Neural cell (in vitro differentiated cells): ENCODE measurements around the gene SLC35D1. TPM values are rescaled to one million over a fixed set of nuclear protein-coding genes. Genes with fewer than 3 reads are reported as not detected.

Source experiments
- H2AFZ ChIP-seq: fragments of 200-600, 300-800 bp; sonication (generic), shearing (Covaris generic); 2 replicates; pipeline ENCODE4 v1.6.0; 2014; ENCODE audit warnings: low read depth, mild to moderate bottlenecking, antibody characterized with exemption, low read length, moderate library complexity
- H3F3A ChIP-seq: fragments of 200-600 bp; shearing (Covaris generic); 2 replicates; pipeline ENCODE4 v1.6.1; 2016; ENCODE audit warnings: mild to moderate bottlenecking, moderate library complexity, mixed read lengths, antibody characterized with exemption, low read length; ENCODE audit not compliant: insufficient read depth, poor library complexity, severe bottlenecking
- H3K27ac ChIP-seq: fragments of 200-600, 300-800 bp; sonication (generic), shearing (Covaris generic); 2 replicates; pipeline ENCODE4 v1.5.1; 2014; ENCODE audit warnings: mild to moderate bottlenecking, low read length, moderate library complexity
- H3K27me3 ChIP-seq: fragments of 300-800, 200-600 bp; sonication (generic), shearing (Covaris generic); 2 replicates; pipeline ENCODE4 v1.6.0; 2014; ENCODE audit warnings: mild to moderate bottlenecking, low read depth, low read length, moderate library complexity; ENCODE audit not compliant: insufficient read depth
- H3K36me3 ChIP-seq: fragments of 300-800, 200-600 bp; sonication (generic), shearing (Covaris generic); 2 replicates; pipeline ENCODE4 v1.5.1; 2014; ENCODE audit warnings: mild to moderate bottlenecking, antibody characterized with exemption, low read length, moderate library complexity; ENCODE audit not compliant: insufficient read depth
- H3K4me2 ChIP-seq: fragments of 300-800, 200-600 bp; sonication (generic), shearing (Covaris generic); 2 replicates; pipeline ENCODE4 v1.6.0; 2014; ENCODE audit warnings: mild to moderate bottlenecking, low read length
- H3K4me3 ChIP-seq: fragments of 300-800, 200-600 bp; sonication (generic), shearing (Covaris generic); 2 replicates; pipeline ENCODE4 v1.5.1; 2014; ENCODE audit warnings: mild to moderate bottlenecking, low read length, moderate library complexity
- H3K79me2 ChIP-seq: fragments of 200-600 bp; shearing (Covaris generic); replicated peaks from 2 replicates; pipeline ENCODE4 v1.6.0; 2014; ENCODE audit warnings: mild to moderate bottlenecking, low read length, moderate library complexity; ENCODE audit not compliant: insufficient read depth
- H3K9ac ChIP-seq: fragments of 300-800, 200-600 bp; sonication (generic), shearing (Covaris generic); 2 replicates; pipeline ENCODE4 v1.6.1; 2016; ENCODE audit warnings: mild to moderate bottlenecking, low read length, mixed read lengths
- H3K9me2 ChIP-seq: fragments of 200-600 bp; shearing (Covaris generic); 2 replicates; pipeline ENCODE4 v1.6.1; 2016; ENCODE audit warnings: mild to moderate bottlenecking, low read length, mixed read lengths; ENCODE audit not compliant: insufficient read depth
- H3K9me3 ChIP-seq: fragments of 200-600, 300-800 bp; sonication (generic), shearing (Covaris generic); 2 replicates; pipeline ENCODE4 v1.6.1; 2016; ENCODE audit warnings: mild to moderate bottlenecking, mixed run types, low read length, moderate library complexity, mixed read lengths
- H4K20me1 ChIP-seq: fragments of 200-600 bp; shearing (Covaris generic); 2 replicates; pipeline ENCODE4 v1.6.1; 2016; ENCODE audit warnings: mild to moderate bottlenecking, mixed run types; ENCODE audit not compliant: insufficient read depth
- CTCF ChIP-seq: fragments of 450-650 bp; IDR thresholded peaks from 2 replicates; pipeline ENCODE4 v1.5.1; 2014; ENCODE audit warnings: antibody characterized with exemption, mild to moderate bottlenecking, moderate library complexity; ENCODE audit not compliant: poor library complexity, severe bottlenecking
- EP300 ChIP-seq: fragments of 450-650 bp; conservative IDR thresholded peaks from 2 replicates; pipeline ENCODE4 v1.6.1; 2014; ENCODE audit warnings: antibody characterized with exemption, mild to moderate bottlenecking, moderate library complexity; ENCODE audit not compliant: poor library complexity, severe bottlenecking
- EZH2 ChIP-seq: fragments of 200-600, 300-800 bp; shearing (Covaris generic), sonication (generic); IDR thresholded peaks from 2 replicates; pipeline ENCODE4 v1.6.1; 2014; ENCODE audit warnings: antibody characterized with exemption, low read length, borderline replicate concordance, mild to moderate bottlenecking; ENCODE audit not compliant: insufficient read depth, poor library complexity, severe bottlenecking
- MXI1 ChIP-seq: fragments of 450-650 bp; conservative IDR thresholded peaks from 2 replicates; pipeline ENCODE4 v1.6.1; 2014; ENCODE audit warnings: antibody characterized with exemption, mild to moderate bottlenecking; ENCODE audit not compliant: poor library complexity, severe bottlenecking
- POLR2AphosphoS5 ChIP-seq: IDR thresholded peaks from 2 replicates; pipeline ENCODE4 v1.6.1; 2012
- RAD21 ChIP-seq: fragments of 450-650 bp; conservative IDR thresholded peaks from 2 replicates; pipeline ENCODE4 v1.6.1; 2014; ENCODE audit warnings: antibody characterized with exemption, mild to moderate bottlenecking, moderate library complexity
- SMC3 ChIP-seq: fragments of 450-650 bp; conservative IDR thresholded peaks from 2 replicates; pipeline ENCODE4 v1.6.1; 2014; ENCODE audit warnings: antibody characterized with exemption, mild to moderate bottlenecking, moderate library complexity; ENCODE audit not compliant: poor library complexity
- TAF1 ChIP-seq: IDR thresholded peaks from 2 replicates; pipeline ENCODE4 v1.6.1; 2012; ENCODE audit warnings: low read depth
- polyA plus RNA-seq: library from polyadenylated mRNA; depleted of rRNA; stranded (reverse); fragments of >200 nt; gene quantifications from 2 replicates; pipeline ENCODE4 v1.2.3, GENCODE V29; 2014
- TF ChIP-seq, protein P1 (sequence below): IDR thresholded peaks from 2 replicates; pipeline ENCODE4 v1.6.1; 2012; ENCODE audit warnings: borderline replicate concordance

The SLC35D1 gene
- polyA plus RNA-seq, 1 donor from 2014 or later, result 17.9 TPM

GRCh38 chr1:66954208-66954607 is 99.7 kb downstream of the SLC35D1 start:
- no peak for TF ChIP-seq SMC3
- TF ChIP-seq, protein P1, sequence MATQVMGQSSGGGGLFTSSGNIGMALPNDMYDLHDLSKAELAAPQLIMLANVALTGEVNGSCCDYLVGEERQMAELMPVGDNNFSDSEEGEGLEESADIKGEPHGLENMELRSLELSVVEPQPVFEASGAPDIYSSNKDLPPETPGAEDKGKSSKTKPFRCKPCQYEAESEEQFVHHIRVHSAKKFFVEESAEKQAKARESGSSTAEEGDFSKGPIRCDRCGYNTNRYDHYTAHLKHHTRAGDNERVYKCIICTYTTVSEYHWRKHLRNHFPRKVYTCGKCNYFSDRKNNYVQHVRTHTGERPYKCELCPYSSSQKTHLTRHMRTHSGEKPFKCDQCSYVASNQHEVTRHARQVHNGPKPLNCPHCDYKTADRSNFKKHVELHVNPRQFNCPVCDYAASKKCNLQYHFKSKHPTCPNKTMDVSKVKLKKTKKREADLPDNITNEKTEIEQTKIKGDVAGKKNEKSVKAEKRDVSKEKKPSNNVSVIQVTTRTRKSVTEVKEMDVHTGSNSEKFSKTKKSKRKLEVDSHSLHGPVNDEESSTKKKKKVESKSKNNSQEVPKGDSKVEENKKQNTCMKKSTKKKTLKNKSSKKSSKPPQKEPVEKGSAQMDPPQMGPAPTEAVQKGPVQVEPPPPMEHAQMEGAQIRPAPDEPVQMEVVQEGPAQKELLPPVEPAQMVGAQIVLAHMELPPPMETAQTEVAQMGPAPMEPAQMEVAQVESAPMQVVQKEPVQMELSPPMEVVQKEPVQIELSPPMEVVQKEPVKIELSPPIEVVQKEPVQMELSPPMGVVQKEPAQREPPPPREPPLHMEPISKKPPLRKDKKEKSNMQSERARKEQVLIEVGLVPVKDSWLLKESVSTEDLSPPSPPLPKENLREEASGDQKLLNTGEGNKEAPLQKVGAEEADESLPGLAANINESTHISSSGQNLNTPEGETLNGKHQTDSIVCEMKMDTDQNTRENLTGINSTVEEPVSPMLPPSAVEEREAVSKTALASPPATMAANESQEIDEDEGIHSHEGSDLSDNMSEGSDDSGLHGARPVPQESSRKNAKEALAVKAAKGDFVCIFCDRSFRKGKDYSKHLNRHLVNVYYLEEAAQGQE, result no peak
- TF ChIP-seq RAD21, result no peak
- no peak for TF ChIP-seq POLR2AphosphoS5
- no peak for TF ChIP-seq MXI1
- TF ChIP-seq EP300, result no peak
- no peak for TF ChIP-seq EZH2
- TF ChIP-seq CTCF, result no peak
- TF ChIP-seq TAF1, result no peak
- Histone ChIP-seq H4K20me1 (no peaks in the 10 kb centered on the region), H2AFZ (no peak overlapping the region), H3K9ac (no peak overlapping the region), H3K4me3 (no peak overlapping the region), H3K27me3 (no peaks in the 10 kb centered on the region), H3K79me2 (no peaks in the 10 kb centered on the region), H3K27ac (no peak overlapping the region), H3K36me3 (peaks cover 5% of the 10 kb centered on the region), H3K9me2 (no peaks in the 10 kb centered on the region), H3K9me3 (no peaks in the 10 kb centered on the region), H3K4me2 (no peak overlapping the region), H3F3A (no peaks in the 10 kb centered on the region)

GRCh38 chr1:66951513-66951912 is 102.4 kb downstream of the SLC35D1 start:
- Histone ChIP-seq H3K4me2 (no peak overlapping the region), H3K27ac (no peak overlapping the region), H3K79me2 (no peaks in the 10 kb centered on the region), H3K36me3 (peaks cover 3% of the 10 kb centered on the region), H2AFZ (no peak overlapping the region), H3K4me3 (no peak overlapping the region), H4K20me1 (no peaks in the 10 kb centered on the region), H3K9me3 (no peaks in the 10 kb centered on the region), H3F3A (no peaks in the 10 kb centered on the region), H3K9me2 (no peaks in the 10 kb centered on the region), H3K9ac (no peak overlapping the region), H3K27me3 (no peaks in the 10 kb centered on the region)
- TF ChIP-seq SMC3 (no peak), CTCF (no peak), RAD21 (no peak), EP300 (no peak), TAF1 (no peak), MXI1 (no peak), POLR2AphosphoS5 (no peak), EZH2 (no peak)
- TF ChIP-seq, protein P1, result no peak
